Retinal pigment epithelial cell (primary cell): ENCODE results near the gene NIP7.

ENCODE experiments used
- DNase-seq: peaks from one replicate; pipeline ENCODE4 v3.0.0-alpha.2; 2010; ENCODE audit warnings: low read depth
- H3K4me3 ChIP-seq: 2 replicates; pipeline ENCODE4 v1.5.1; 2011; ENCODE audit warnings: mild to moderate bottlenecking, low read length, control low read depth, moderate library complexity
- TF ChIP-seq, protein P1 (sequence below): conservative IDR thresholded peaks from 2 replicates; pipeline ENCODE4 v1.5.1; 2011; ENCODE audit warnings: low read depth, low read length, control low read depth, inconsistent platforms

NIP7 gene

DNA sequence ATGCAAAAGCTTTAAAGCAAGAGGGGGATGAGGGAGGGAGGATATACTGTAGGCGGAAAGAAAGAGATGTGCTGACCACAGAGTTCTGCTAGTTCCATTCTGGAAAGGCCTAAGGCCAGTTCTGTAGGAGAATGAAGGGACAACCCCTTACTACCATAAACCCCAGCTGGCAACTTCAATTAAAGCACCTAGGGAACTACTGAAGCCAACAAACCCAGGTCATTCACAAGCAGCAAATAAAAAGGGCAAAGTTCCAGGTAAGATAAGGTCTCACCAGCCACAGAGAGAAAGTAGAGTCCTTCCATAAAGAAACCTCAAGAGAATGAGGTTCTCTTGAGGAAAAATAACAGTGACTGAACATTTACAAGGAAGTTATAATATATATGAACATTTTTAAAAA, 33.4 kb downstream of the NIP7 start:
- no peak overlapping the region for H3K4me3 ChIP-seq
- TF ChIP-seq, protein P1, sequence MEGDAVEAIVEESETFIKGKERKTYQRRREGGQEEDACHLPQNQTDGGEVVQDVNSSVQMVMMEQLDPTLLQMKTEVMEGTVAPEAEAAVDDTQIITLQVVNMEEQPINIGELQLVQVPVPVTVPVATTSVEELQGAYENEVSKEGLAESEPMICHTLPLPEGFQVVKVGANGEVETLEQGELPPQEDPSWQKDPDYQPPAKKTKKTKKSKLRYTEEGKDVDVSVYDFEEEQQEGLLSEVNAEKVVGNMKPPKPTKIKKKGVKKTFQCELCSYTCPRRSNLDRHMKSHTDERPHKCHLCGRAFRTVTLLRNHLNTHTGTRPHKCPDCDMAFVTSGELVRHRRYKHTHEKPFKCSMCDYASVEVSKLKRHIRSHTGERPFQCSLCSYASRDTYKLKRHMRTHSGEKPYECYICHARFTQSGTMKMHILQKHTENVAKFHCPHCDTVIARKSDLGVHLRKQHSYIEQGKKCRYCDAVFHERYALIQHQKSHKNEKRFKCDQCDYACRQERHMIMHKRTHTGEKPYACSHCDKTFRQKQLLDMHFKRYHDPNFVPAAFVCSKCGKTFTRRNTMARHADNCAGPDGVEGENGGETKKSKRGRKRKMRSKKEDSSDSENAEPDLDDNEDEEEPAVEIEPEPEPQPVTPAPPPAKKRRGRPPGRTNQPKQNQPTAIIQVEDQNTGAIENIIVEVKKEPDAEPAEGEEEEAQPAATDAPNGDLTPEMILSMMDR, result no peak
- no peak for DNase-seq

DNA sequence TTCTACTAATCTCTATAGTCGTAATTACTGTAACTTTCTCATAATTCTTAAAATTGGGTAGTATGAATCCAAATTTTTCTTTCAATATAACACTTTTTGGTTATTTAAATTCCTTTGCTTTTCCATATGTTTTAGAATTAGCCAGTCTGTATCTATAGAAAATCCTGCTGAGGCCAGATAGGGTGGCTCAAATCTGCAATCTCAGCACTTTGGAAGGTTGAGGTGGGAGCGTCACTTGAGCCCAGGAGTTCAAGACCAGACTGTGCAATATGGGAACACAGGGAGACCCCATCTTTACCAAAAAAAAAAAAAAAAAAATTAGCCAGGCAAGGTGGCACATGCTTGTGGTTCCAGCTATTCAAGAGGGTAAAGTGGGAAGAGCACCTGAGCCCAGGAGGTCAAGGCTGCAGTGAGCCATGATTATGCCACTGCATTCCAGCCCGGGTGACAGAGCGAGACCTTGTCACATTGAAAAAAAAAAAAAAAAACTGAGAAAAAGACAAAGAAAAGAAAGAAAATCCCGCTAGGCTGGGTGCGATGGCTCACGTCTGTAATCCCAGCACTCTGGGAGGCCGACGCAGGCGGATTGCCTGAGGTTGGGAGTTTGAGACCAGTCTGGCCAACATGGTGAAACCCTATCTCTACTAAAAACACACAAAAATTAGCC, 37.0 kb downstream of the NIP7 start:
- DNase-seq, result no peak
- TF ChIP-seq, protein P1, result no peak
- H3K4me3 ChIP-seq, result no peak overlapping the region

DNA sequence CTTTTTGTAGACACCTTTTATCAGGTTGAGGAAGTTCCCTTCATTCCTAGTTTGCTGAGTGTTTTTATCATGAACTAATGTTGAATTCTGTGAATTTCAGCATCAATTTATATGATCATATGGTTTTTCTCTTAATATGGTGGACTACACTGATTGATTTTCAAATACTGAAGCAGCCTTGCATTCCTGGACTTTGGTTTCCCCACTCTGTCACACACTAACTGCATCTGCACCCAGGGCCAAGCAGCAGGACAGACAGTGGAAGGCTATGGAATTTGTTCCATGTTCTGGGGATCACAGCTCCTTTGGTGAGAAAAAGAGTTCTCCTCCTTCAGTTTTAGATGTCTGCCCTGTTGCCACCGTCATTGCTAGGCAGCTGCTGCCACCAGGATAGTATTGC, 38.5 kb downstream of the NIP7 start:
- H3K4me3 ChIP-seq, result no peak overlapping the region
- no peak for DNase-seq
- TF ChIP-seq, protein P1, result no peak

DNA sequence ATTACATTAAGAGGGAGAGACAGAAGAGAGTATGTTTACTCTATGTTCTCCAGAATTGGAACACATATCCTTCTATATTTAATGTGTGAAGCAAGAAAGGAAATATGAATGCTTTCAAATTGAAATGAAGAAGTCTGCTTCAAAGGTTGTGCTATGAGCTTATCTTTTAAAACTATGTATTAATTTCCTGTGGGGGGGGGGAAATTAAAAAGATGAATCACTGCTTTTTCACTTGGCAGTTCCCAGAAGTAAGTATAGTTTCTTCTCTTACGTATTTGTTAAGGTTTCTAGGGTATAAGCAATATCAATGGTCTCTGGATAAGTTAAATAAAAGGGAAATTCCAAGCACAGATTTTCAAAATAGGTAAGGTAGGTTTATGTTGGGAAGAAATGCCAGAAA, 39.2 kb downstream of the NIP7 start:
- DNase-seq, result no peak

DNA sequence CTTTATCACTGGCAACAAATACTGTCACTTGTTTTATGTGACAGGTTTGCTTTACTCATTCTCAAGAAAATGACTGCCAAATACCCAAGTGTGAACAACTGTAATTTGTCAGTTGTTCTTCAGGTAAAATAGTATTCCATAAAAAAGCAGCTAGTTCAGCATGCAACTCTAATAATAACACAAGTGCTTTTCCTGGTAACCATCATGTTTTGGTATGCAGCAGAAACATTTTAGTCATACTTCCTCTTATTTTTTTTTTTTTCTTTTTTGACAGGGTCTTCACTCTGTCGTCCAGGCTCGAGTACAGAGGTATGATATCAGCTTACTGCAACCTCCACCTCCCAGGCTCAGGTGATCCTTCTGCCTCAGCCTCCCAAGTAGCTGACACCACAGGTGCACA, 41.7 kb downstream of the NIP7 start:
- H3K4me3 ChIP-seq, result no peak overlapping the region
- DNase-seq, result no peak
- TF ChIP-seq, protein P1, result no peak

More for the DNA sequence above, 39.2 kb downstream of the NIP7 start:
- TF ChIP-seq, protein P1, result no peak
- H3K4me3 ChIP-seq, result no peak overlapping the region

DNA sequence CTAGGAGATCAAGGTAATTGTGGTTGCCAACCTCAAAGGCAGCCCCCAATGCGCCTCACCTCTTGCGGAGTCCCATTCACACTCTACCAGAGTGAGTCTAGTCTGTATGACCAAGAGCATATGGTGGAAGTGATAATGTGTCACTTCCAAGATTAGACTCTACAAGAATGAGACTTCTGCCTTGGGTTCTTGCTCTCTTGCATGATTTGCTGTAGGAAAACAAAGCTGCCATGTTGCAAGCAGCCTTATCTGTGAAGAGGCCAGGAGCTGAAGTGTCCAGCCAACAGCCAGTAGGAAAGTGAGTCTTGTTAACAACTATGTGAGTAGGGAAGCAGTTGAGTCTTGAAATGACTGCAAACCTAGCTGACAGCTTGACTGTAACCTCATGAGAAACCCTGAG, 42.8 kb downstream of the NIP7 start:
- no peak for DNase-seq
- no peak overlapping the region for H3K4me3 ChIP-seq
- TF ChIP-seq, protein P1, result no peak

DNA sequence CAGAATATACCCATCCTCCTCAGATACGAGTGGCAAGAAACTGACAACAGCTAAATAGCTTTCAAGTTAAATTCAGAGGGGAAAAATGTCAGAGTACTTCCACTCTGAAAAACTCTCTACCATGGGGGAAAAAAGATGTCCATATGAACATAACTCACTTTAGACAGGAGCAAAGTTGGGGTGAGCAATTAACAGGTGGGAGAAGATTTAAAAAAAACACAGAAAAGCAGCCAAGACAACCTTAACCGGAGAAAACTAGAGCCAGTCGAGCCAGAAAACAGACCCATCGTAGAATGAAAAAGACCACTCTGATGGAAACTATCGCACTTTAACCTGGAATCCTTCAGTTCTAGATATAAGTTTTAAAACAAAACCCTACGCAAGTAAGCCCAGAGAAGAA, 45.4 kb downstream of the NIP7 start:
- H3K4me3 ChIP-seq, result peak overlapping the region; percentile 94
- TF ChIP-seq, protein P1, result no peak
- DNase-seq, result no peak
